HG02763 (cell line): ENCODE data around the gene ZBTB16.

Experiments used
- ATAC-seq: cut with Tn5 transposase; IDR thresholded peaks from one replicate; pipeline ENCODE4 v1.9.1; 2021; ENCODE audit warnings: mild to moderate bottlenecking, moderate library complexity; ENCODE audit not compliant: unreplicated experiment

ZBTB16 gene

GRCh38 chr11:114099392-114100178, 40.1 kb downstream of the ZBTB16 start:
- no peak for ATAC-seq

- no peak for ATAC-seq
Measured at GRCh38 chr11:114102993-114103896, 43.7 kb downstream of the ZBTB16 start.

GRCh38 chr11:114105611-114106010, 46.1 kb downstream of the ZBTB16 start:
- no peak for ATAC-seq

GRCh38 chr11:114106047-114106446, 46.5 kb downstream of the ZBTB16 start:
- ATAC-seq, result no peak

- ATAC-seq, result no peak
Measured at GRCh38 chr11:114106986-114107385, 47.5 kb downstream of the ZBTB16 start.

- ATAC-seq, result no peak
Measured at GRCh38 chr11:114108501-114109205, 49.1 kb downstream of the ZBTB16 start.

GRCh38 chr11:114109206-114110090, 49.9 kb downstream of the ZBTB16 start:
- no peak for ATAC-seq

- ATAC-seq, result no peak
Measured at GRCh38 chr11:114110123-114110522, 50.6 kb downstream of the ZBTB16 start.

- ATAC-seq, result no peak
Measured at GRCh38 chr11:114110952-114111947, 51.7 kb downstream of the ZBTB16 start.

- no peak for ATAC-seq
Measured at GRCh38 chr11:114115451-114115928, 56.0 kb downstream of the ZBTB16 start.

GRCh38 chr11:114116357-114116756, 56.8 kb downstream of the ZBTB16 start:
- no peak for ATAC-seq

- ATAC-seq, result no peak
Measured at GRCh38 chr11:114116800-114117199, 57.3 kb downstream of the ZBTB16 start.

- no peak for ATAC-seq
Measured at GRCh38 chr11:114120606-114121005, 61.1 kb downstream of the ZBTB16 start.

GRCh38 chr11:114121138-114121537, 61.6 kb downstream of the ZBTB16 start:
- no peak for ATAC-seq

- ATAC-seq, result no peak
Measured at GRCh38 chr11:114121804-114122504, 62.4 kb downstream of the ZBTB16 start.

GRCh38 chr11:114122686-114123085, 63.2 kb downstream of the ZBTB16 start:
- ATAC-seq, result no peak

- no peak for ATAC-seq
Measured at GRCh38 chr11:114123692-114124330, 64.3 kb downstream of the ZBTB16 start.

- no peak for ATAC-seq
Measured at GRCh38 chr11:114124601-114125144, 65.2 kb downstream of the ZBTB16 start.
